ENCODE data around the gene CFAP119.

The CFAP119 gene

GRCh38 chr16:30766933-30767284 lies 5.0 kb upstream of the CFAP119 start:
- H3K36me3 ChIP-seq = peaks cover 91% of the 10 kb centered on the region
- no peaks in the 10 kb centered on the region for H3K27me3 ChIP-seq (ENCODE audit: insufficient read depth, low read depth, severe bottlenecking)
- no peak for TF ChIP-seq CTCF (IDR thresholded peaks at IDR 0.05; ENCODE audit: low read depth, low read length)
- no peak overlapping the region for H3K27ac ChIP-seq
- no peak for DNase-seq
- no peak overlapping the region for H3K4me3 ChIP-seq (ENCODE audit: low read depth, low read length)
- no peaks in the 10 kb centered on the region for H3K9me3 ChIP-seq (ENCODE audit: severe bottlenecking)

- no peak overlapping the region for H3K27ac ChIP-seq
- no peak overlapping the region for H3K4me3 ChIP-seq (ENCODE audit: low read depth, low read length)
- no peak for TF ChIP-seq CTCF (IDR thresholded peaks at IDR 0.05; ENCODE audit: low read depth, low read length)
- H3K9me3 ChIP-seq (ENCODE audit: severe bottlenecking) = no peaks in the 10 kb centered on the region
- H3K27me3 ChIP-seq (ENCODE audit: insufficient read depth, low read depth, severe bottlenecking) = no peaks in the 10 kb centered on the region
- peaks cover 86% of the 10 kb centered on the region for H3K36me3 ChIP-seq
- DNase-seq = no peak
Observed at GRCh38 chr16:30766206-30766932, 4.5 kb upstream of the CFAP119 start.

- no peak overlapping the region for H3K27ac ChIP-seq
- no peak for DNase-seq
- TF ChIP-seq CTCF (IDR thresholded peaks at IDR 0.05; ENCODE audit: low read depth, low read length) = no peak
- peaks cover 75% of the 10 kb centered on the region for H3K36me3 ChIP-seq
- H3K27me3 ChIP-seq (ENCODE audit: insufficient read depth, low read depth, severe bottlenecking) = no peaks in the 10 kb centered on the region
- no peaks in the 10 kb centered on the region for H3K9me3 ChIP-seq (ENCODE audit: severe bottlenecking)
- H3K4me3 ChIP-seq (ENCODE audit: low read depth, low read length) = no peak overlapping the region
Observed at GRCh38 chr16:30764816-30765465, 3.1 kb upstream of the CFAP119 start.

- H3K9me3 ChIP-seq (ENCODE audit: severe bottlenecking) = no peaks in the 10 kb centered on the region
- no peaks in the 10 kb centered on the region for H3K27me3 ChIP-seq (ENCODE audit: insufficient read depth, low read depth, severe bottlenecking)
- H3K4me3 ChIP-seq (ENCODE audit: low read depth, low read length) = no peak overlapping the region
- no peak overlapping the region for H3K27ac ChIP-seq
- H3K36me3 ChIP-seq = peaks cover 72% of the 10 kb centered on the region
- no peak for DNase-seq
- no peak for TF ChIP-seq CTCF (IDR thresholded peaks at IDR 0.05; ENCODE audit: low read depth, low read length)
Observed at GRCh38 chr16:30764086-30764485, 2.2 kb upstream of the CFAP119 start.

- no peak for DNase-seq
- TF ChIP-seq CTCF (IDR thresholded peaks at IDR 0.05; ENCODE audit: low read depth, low read length) = no peak
- peak overlapping the region; percentile 65 for H3K4me3 ChIP-seq (ENCODE audit: low read depth, low read length)
- peaks cover 72% of the 10 kb centered on the region for H3K36me3 ChIP-seq
- H3K27me3 ChIP-seq (ENCODE audit: insufficient read depth, low read depth, severe bottlenecking) = no peaks in the 10 kb centered on the region
- no peak overlapping the region; the same call in 1 of the 2 replicates for H3K27ac ChIP-seq
- H3K9me3 ChIP-seq (ENCODE audit: severe bottlenecking) = no peaks in the 10 kb centered on the region
Observed at GRCh38 chr16:30762991-30763725, 1.3 kb upstream of the CFAP119 start.

Data from WERI-Rb-1 (cell line).